H9 (cell line): ENCODE data around the gene ADSS1. TPM values are rescaled to one million over a fixed set of nuclear protein-coding genes. Genes with fewer than 3 reads are reported as not detected.

Source experiments
- DNase-seq: peaks from one replicate; pipeline ENCODE4 v3.0.0-alpha.2; 2017
- H2AFZ ChIP-seq: one replicate; pipeline ENCODE4 v1.6.1; 2013; ENCODE audit warnings: mild to moderate bottlenecking, low read length, control low read depth, moderate library complexity
- H2AK5ac ChIP-seq: 2 replicates; pipeline ENCODE4 v1.6.1; 2013; ENCODE audit warnings: low read length, control low read depth, mixed read lengths; ENCODE audit not compliant: insufficient read length
- H2BK120ac ChIP-seq: one replicate; pipeline ENCODE4 v1.6.1; 2013; ENCODE audit warnings: low read depth, mild to moderate bottlenecking, low read length, control low read depth, inconsistent platforms; ENCODE audit not compliant: poor library complexity, severe bottlenecking
- H2BK12ac ChIP-seq: 2 replicates; pipeline ENCODE4 v1.6.1; 2013; ENCODE audit warnings: low read length, control low read depth, mixed read lengths, low read depth; ENCODE audit not compliant: insufficient read length
- H2BK15ac ChIP-seq: 2 replicates; pipeline ENCODE4 v1.6.1; 2013; ENCODE audit warnings: low read depth, low read length, control low read depth
- H2BK20ac ChIP-seq: one replicate; pipeline ENCODE4 v1.6.1; 2013; ENCODE audit warnings: low read depth, mild to moderate bottlenecking, low read length, control low read depth, inconsistent platforms; ENCODE audit not compliant: poor library complexity, severe bottlenecking
- H2BK5ac ChIP-seq: 2 replicates; pipeline ENCODE4 v1.6.1; 2013; ENCODE audit warnings: low read length, control low read depth, mixed read lengths; ENCODE audit not compliant: insufficient read length
- H3K14ac ChIP-seq: 2 replicates; pipeline ENCODE4 v1.6.1; 2013; ENCODE audit warnings: low read length, control low read depth; ENCODE audit not compliant: insufficient read depth
- H3K18ac ChIP-seq: 2 replicates; pipeline ENCODE4 v1.6.1; 2013; ENCODE audit warnings: low read depth, mild to moderate bottlenecking, mixed read lengths, low read length, control low read depth; ENCODE audit not compliant: insufficient read length
- H3K23ac ChIP-seq: 2 replicates; pipeline ENCODE4 v1.6.1; 2013; ENCODE audit warnings: low read length, control low read depth, mixed read lengths, low read depth; ENCODE audit not compliant: insufficient read length
- H3K23me2 ChIP-seq: 2 replicates; pipeline ENCODE4 v1.6.1; 2013; ENCODE audit warnings: low read depth, mild to moderate bottlenecking, mixed read lengths, low read length, control low read depth; ENCODE audit not compliant: insufficient read length, poor library complexity, severe bottlenecking
- H3K27ac ChIP-seq: 2 replicates; pipeline ENCODE4 v1.5.1; 2013; ENCODE audit warnings: low read length, control low read depth, mixed read lengths, low read depth; ENCODE audit not compliant: insufficient read length
- H3K27me3 ChIP-seq: 2 replicates; pipeline ENCODE4 v1.6.1; 2013; ENCODE audit warnings: low read length, control low read depth, inconsistent platforms; ENCODE audit not compliant: insufficient read depth
- H3K4ac ChIP-seq: 2 replicates; pipeline ENCODE4 v1.6.1; 2013; ENCODE audit warnings: low read depth, mild to moderate bottlenecking, control low read depth, inconsistent platforms, low read length, moderate library complexity
- H3K4me1 ChIP-seq: 2 replicates; pipeline ENCODE4 v1.6.1; 2013; ENCODE audit warnings: low read length, control low read depth, inconsistent platforms; ENCODE audit not compliant: insufficient read depth
- H3K4me2 ChIP-seq: 2 replicates; pipeline ENCODE4 v1.6.1; 2013; ENCODE audit warnings: low read length, control low read depth, mixed read lengths; ENCODE audit not compliant: insufficient read length, insufficient read depth
- H3K56ac ChIP-seq: 2 replicates; pipeline ENCODE4 v1.6.1; 2013; ENCODE audit warnings: low read depth, mild to moderate bottlenecking, mixed read lengths, low read length, control low read depth; ENCODE audit not compliant: insufficient read length
- H3K79me1 ChIP-seq: 2 replicates; pipeline ENCODE4 v1.6.1; 2013; ENCODE audit warnings: low read depth, mild to moderate bottlenecking, moderate library complexity, low read length, control low read depth, inconsistent platforms; ENCODE audit not compliant: insufficient read depth, poor library complexity, severe bottlenecking
- H3K79me2 ChIP-seq: 2 replicates; pipeline ENCODE4 v1.6.1; 2013; ENCODE audit warnings: low read length, control low read depth, inconsistent platforms; ENCODE audit not compliant: insufficient read depth
- H3K9ac ChIP-seq: 2 replicates; pipeline ENCODE4 v1.6.1; 2013; ENCODE audit warnings: low read length, control low read depth, mixed read lengths; ENCODE audit not compliant: insufficient read length; ENCODE audit errors: extremely low read depth
- H3K9me3 ChIP-seq: one replicate; pipeline ENCODE4 v1.6.1; 2013; ENCODE audit warnings: low read depth, low read length, inconsistent platforms; ENCODE audit not compliant: control insufficient read depth
- H3T11ph ChIP-seq: one replicate; pipeline ENCODE4 v1.6.1; 2013; ENCODE audit warnings: mild to moderate bottlenecking, low read length, control low read depth, inconsistent platforms
- H4K20me1 ChIP-seq: one replicate; pipeline ENCODE4 v1.6.1; 2013; ENCODE audit not compliant: control insufficient read depth, insufficient read length, insufficient read depth
- H4K5ac ChIP-seq: 2 replicates; pipeline ENCODE4 v1.6.1; 2013; ENCODE audit warnings: low read depth, mild to moderate bottlenecking, mixed read lengths, low read length, control low read depth; ENCODE audit not compliant: insufficient read length
- H4K8ac ChIP-seq: replicated peaks from 2 replicates; pipeline ENCODE4 v1.6.1; 2013; ENCODE audit warnings: low read length, control low read depth, mixed read lengths, low read depth; ENCODE audit not compliant: insufficient read length
- H4K91ac ChIP-seq: 2 replicates; pipeline ENCODE4 v1.6.1; 2013; ENCODE audit warnings: low read depth, mild to moderate bottlenecking, moderate library complexity, mixed read lengths, low read length, control low read depth; ENCODE audit not compliant: insufficient read length
- H3K27ac Mint-ChIP-seq, 3 experiments: 2 replicates in 2 of 3; 3 replicates in 1 of 3; pipeline ENCODE4 v1.8.0; 2020 to 2021; ENCODE audit warnings: mixed read lengths in 3 of 3, mild to moderate bottlenecking in 1 of 3, moderate library complexity in 1 of 3
- H3K27me3 Mint-ChIP-seq: 2 replicates; pipeline ENCODE4 v1.8.0; 2021; ENCODE audit warnings: low read depth, mild to moderate bottlenecking, moderate library complexity, mixed read lengths
- H3K36me3 Mint-ChIP-seq, 3 experiments: 2 replicates in 2 of 3; 3 replicates in 1 of 3; pipeline ENCODE4 v1.8.0; 2020 to 2021; ENCODE audit warnings: low read depth in 3 of 3, mixed read lengths in 3 of 3; ENCODE audit not compliant: insufficient read depth in 1 of 3
- H3K4me1 Mint-ChIP-seq, 2 experiments: 2 replicates each; pipeline ENCODE4 v1.8.0; 2020; ENCODE audit warnings: mixed read lengths in 2 of 2
- H3K4me3 Mint-ChIP-seq, 2 experiments: 2 replicates in 1 of 2; 3 replicates in 1 of 2; pipeline ENCODE4 v1.8.0; 2020 to 2021; ENCODE audit warnings: mild to moderate bottlenecking in 2 of 2, mixed read lengths in 2 of 2, moderate library complexity in 1 of 2
- H3K9me3 Mint-ChIP-seq, 2 experiments: 2 replicates in 1 of 2; 3 replicates in 1 of 2; pipeline ENCODE4 v1.8.0; 2020; ENCODE audit warnings: mild to moderate bottlenecking in 2 of 2, mixed read lengths in 2 of 2, moderate library complexity in 1 of 2
- CTCF ChIP-seq: fragments of 200-600 bp; sonication (generic); conservative IDR thresholded peaks from 3 replicates; pipeline ENCODE4 v1.8.0; 2021; ENCODE audit warnings: antibody characterized with exemption, mild to moderate bottlenecking
- WGBS: extraction: QIAGEN DNeasy Blood & Tissue Kit; methylation state at CpG from one replicate; pipeline ENCODE4 v1.1.7; 2013; ENCODE audit warnings: missing lambda C conversion rate, low lambda C conversion rate, mixed read lengths; ENCODE audit not compliant: insufficient read length; ENCODE audit errors: extremely low coverage; 5-methylcytosine and 5-hydroxymethylcytosine counted together
- total RNA-seq: library from RNA; stranded (reverse); gene quantifications from 2 replicates; pipeline ENCODE4 v1.2.1, GENCODE V29; 2021

The ADSS1 gene
- total RNA-seq, 1 experiment from 2014 or later, result 8.5 TPM

- no peaks in the 10 kb centered on the region for H3K79me1 ChIP-seq
- no peaks in the 10 kb centered on the region for H3K9me3 ChIP-seq
- no peak overlapping the region for H4K91ac ChIP-seq
- H3K23me2 ChIP-seq, result no peaks in the 10 kb centered on the region
- no peak overlapping the region for H3T11ph ChIP-seq
- no peak overlapping the region for H3K4ac ChIP-seq
- no peaks in the 10 kb centered on the region for H3K4me1 ChIP-seq
- Mint-ChIP-seq H3K4me3 (no peak overlapping the region), H3K27me3 (no peaks in the 10 kb centered on the region), H3K4me1 (no peaks in the 10 kb centered on the region), H3K9me3 (no peaks in the 10 kb centered on the region), H3K27ac (no peak overlapping the region), H3K36me3 (peaks cover 0 to 6% (median 0%) of the 10 kb centered on the region in 3 experiments; a peak in 2 of 7 replicates)
- no peak overlapping the region for H2BK5ac ChIP-seq
- H2BK15ac ChIP-seq, result no peak overlapping the region
- H3K79me2 ChIP-seq, result no peaks in the 10 kb centered on the region
- TF ChIP-seq CTCF, result no peak
- no peak overlapping the region for H3K27ac ChIP-seq
- H2BK120ac ChIP-seq, result no peak overlapping the region
- no peak overlapping the region for H3K9ac ChIP-seq
- no peak overlapping the region for H2BK12ac ChIP-seq
- H3K18ac ChIP-seq, result no peak overlapping the region
- no peaks in the 10 kb centered on the region for H4K20me1 ChIP-seq
- WGBS, result no CpG with 5 or more reads among the region's 9 CpGs
- no peak overlapping the region for H2BK20ac ChIP-seq
- DNase-seq, result no peak
- H4K8ac ChIP-seq, result no peak overlapping the region
- H4K5ac ChIP-seq, result no peak overlapping the region
- no peak overlapping the region for H2AFZ ChIP-seq
- no peak overlapping the region for H3K23ac ChIP-seq
- no peak overlapping the region; the same call in 1 of the 2 replicates for H3K14ac ChIP-seq
- H3K56ac ChIP-seq, result no peak overlapping the region
- H2AK5ac ChIP-seq, result no peak overlapping the region
- H3K27me3 ChIP-seq, result no peaks in the 10 kb centered on the region
- H3K4me2 ChIP-seq, result no peak overlapping the region
Observed at GRCh38 chr14:104784218-104784568, 60.2 kb downstream of the ADSS1 start.
